Transverse colon (tissue), 4 donors: ENCODE measurements around the gene CDIPT. TPM values are rescaled to one million over a fixed set of nuclear protein-coding genes. Genes with fewer than 3 reads are reported as not detected.

Experiments used
- DNase-seq: peaks from one replicate; pipeline ENCODE4 v3.0.0-alpha.2; 2019
- H3K27ac ChIP-seq, 4 donors: fragments of 200-600 bp; sonication (generic); 2 replicates each; pipeline ENCODE4 v1.5.1; 2016 to 2018; ENCODE audit warnings: inconsistent platforms in 4 of 4
- H3K27me3 ChIP-seq: fragments of 200-600 bp; sonication (generic); 2 replicates; pipeline ENCODE4 v1.5.1; 2017; ENCODE audit warnings: inconsistent platforms
- H3K36me3 ChIP-seq, 4 donors: fragments of 200-600 bp; sonication (generic); 2 replicates each; pipeline ENCODE4 v1.5.1; 2017 to 2019; ENCODE audit warnings: inconsistent platforms in 4 of 4
- H3K4me1 ChIP-seq, 4 donors: fragments of 200-600 bp; sonication (generic); 2 replicates each; pipeline ENCODE4 v1.5.1; 2017 to 2020; ENCODE audit warnings: inconsistent platforms in 4 of 4
- H3K4me3 ChIP-seq, 4 donors: fragments of 200-600 bp; sonication (generic); 1 replicate in 1 of 4; 2 replicates in 3 of 4; pipeline versions ENCODE4 v1.5.1 to v1.6.1; 2017 to 2019; ENCODE audit warnings: inconsistent platforms in 4 of 4
- H3K9me3 ChIP-seq, 2 donors: fragments of 200-600 bp; sonication (generic); 2 replicates each; pipeline ENCODE4 v1.5.1; 2017 to 2019; ENCODE audit warnings: inconsistent platforms in 2 of 2
- EP300 ChIP-seq: sonication (generic); formaldehyde crosslinking; IDR thresholded peaks from one replicate; pipeline ENCODE4 v1.6.1; 2017; ENCODE audit warnings: antibody characterized with exemption, low read depth
- POLR2A ChIP-seq: fragments of 450-650 bp; IDR thresholded peaks from one replicate; pipeline ENCODE4 v1.6.1; 2016; ENCODE audit warnings: antibody characterized with exemption, mild to moderate bottlenecking, moderate library complexity
- POLR2AphosphoS5 ChIP-seq, 3 donors: sonication (generic); formaldehyde crosslinking; IDR thresholded peaks; one replicate each; pipeline ENCODE4 v1.6.1; 2016; ENCODE audit warnings: antibody characterized with exemption in 3 of 3
- WGBS, 2 donors: methylation state at CpG; one replicate each; pipeline ENCODE4 v1.1.5; 2018; ENCODE audit warnings: low coverage in 1 of 2; 5-methylcytosine and 5-hydroxymethylcytosine counted together
- in situ Hi-C, 4 donors: fragments of 200-750 bp; cut with MboI; loops; one replicate each; pipeline versions ENCODE4 v1.15.0 to v1.15.1; 2017; ENCODE audit warnings: low sequenced_read_pairs in 3 of 4, low pct_ligation_motif_present in 1 of 4, low pct_unique_long_range_greater_than_20kb in 1 of 4
- intact Hi-C: fragments of 100-400 bp; cut with DNase I; formaldehyde crosslinking; loops from one replicate; pipeline ENCODE4 v1.15.1; 2023; ENCODE audit warnings: low total_unique reads
- total RNA-seq, 4 donors: library from RNA; depleted of rRNA; stranded (reverse); fragments of >200 nt; gene quantifications; one replicate each; pipeline ENCODE4 v1.1.0, GENCODE V29; 2016
- TF ChIP-seq, protein P1 (sequence below), 5 experiments: fragments of 200-600 bp in 3 of 5; fragments of 450-650 bp in 2 of 5; sonication (generic) in 3 of 5; IDR thresholded peaks; 1 replicate in 2 of 5; 2 replicates in 3 of 5; pipeline ENCODE4 v1.5.1; 2016 to 2017; ENCODE audit warnings: antibody characterized with exemption in 5 of 5, inconsistent platforms in 3 of 5, mild to moderate bottlenecking in 2 of 5, moderate library complexity in 1 of 5

Gene CDIPT
- total RNA-seq, 4 donors from 2014 or later: 58.5 to 139 (median 94.5) TPM

GRCh38 chr16:29841631-29842030 lies 21.4 kb downstream of the CDIPT start:
- 80 to 94% methylated on average over 2 to 20 of the region's 23 CpGs for WGBS, 2 donors
- intact Hi-C loops (no loop called here), in situ Hi-C loops (loop anchor here in 1 of 4 donors (10.0 kb wide), 1 partner anchor 147 kb away; no protein-coding TSS in a partner anchor)

DNA sequence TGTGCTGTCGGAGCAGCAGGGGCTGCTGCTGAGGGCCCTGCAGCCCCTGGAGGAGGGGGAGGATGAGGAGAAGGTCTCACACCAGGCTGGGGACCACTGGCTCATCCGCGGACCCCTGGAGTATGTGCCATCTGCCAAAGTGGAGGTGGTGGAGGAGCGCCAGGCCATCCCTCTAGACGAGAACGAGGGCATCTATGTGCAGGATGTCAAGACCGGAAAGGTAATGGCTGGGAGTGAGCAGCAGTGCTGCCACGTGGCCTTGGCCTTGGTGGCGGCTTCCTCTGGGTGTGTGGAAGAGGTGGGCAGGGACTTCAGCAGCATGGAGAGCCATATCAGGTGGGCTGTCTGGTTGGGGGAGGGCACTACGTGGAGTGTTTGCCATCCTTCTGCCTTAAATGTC lies 22.8 kb downstream of the CDIPT start:
- peaks cover 0 to 83% (median 36%) of the 10 kb centered on the region in 4 donors for H3K36me3 ChIP-seq
- intact Hi-C loops: no loop called here

More at GRCh38 chr16:29841631-29842030, 21.4 kb downstream of the CDIPT start:
- Histone ChIP-seq H3K4me1 (no peaks in the 10 kb centered on the region), H3K9me3 (no peaks in the 10 kb centered on the region), H3K4me3 (no peak overlapping the region), H3K27ac (no peak overlapping the region), H3K36me3 (peaks cover 0 to 85% (median 37%) of the 10 kb centered on the region in 4 donors), H3K27me3 (no peaks in the 10 kb centered on the region)
- no peak for DNase-seq
- TF ChIP-seq, protein P1, sequence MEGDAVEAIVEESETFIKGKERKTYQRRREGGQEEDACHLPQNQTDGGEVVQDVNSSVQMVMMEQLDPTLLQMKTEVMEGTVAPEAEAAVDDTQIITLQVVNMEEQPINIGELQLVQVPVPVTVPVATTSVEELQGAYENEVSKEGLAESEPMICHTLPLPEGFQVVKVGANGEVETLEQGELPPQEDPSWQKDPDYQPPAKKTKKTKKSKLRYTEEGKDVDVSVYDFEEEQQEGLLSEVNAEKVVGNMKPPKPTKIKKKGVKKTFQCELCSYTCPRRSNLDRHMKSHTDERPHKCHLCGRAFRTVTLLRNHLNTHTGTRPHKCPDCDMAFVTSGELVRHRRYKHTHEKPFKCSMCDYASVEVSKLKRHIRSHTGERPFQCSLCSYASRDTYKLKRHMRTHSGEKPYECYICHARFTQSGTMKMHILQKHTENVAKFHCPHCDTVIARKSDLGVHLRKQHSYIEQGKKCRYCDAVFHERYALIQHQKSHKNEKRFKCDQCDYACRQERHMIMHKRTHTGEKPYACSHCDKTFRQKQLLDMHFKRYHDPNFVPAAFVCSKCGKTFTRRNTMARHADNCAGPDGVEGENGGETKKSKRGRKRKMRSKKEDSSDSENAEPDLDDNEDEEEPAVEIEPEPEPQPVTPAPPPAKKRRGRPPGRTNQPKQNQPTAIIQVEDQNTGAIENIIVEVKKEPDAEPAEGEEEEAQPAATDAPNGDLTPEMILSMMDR (IDR thresholded peaks at IDR 0.05): no peak
- TF ChIP-seq POLR2AphosphoS5 (IDR thresholded peaks at IDR 0.05) (no peak), POLR2A (no peak), EP300 (no peak)

GRCh38 chr16:29839822-29840221 lies 23.2 kb downstream of the CDIPT start:
- Histone ChIP-seq H3K4me1 (no peaks in the 10 kb centered on the region), H3K36me3 (peaks cover 0 to 83% (median 36%) of the 10 kb centered on the region in 4 donors), H3K9me3 (no peaks in the 10 kb centered on the region), H3K4me3 (no peak overlapping the region), H3K27ac (no peak overlapping the region), H3K27me3 (no peaks in the 10 kb centered on the region)
- intact Hi-C loops (no loop called here), in situ Hi-C loops (loop anchor here in 1 of 4 donors (10.0 kb wide), 1 partner anchor 145 kb away; no protein-coding TSS in a partner anchor)
- 84 to 93% methylated on average over 3 to 6 of the region's 6 CpGs for WGBS, 2 donors
- no peak for DNase-seq
- no peak for TF ChIP-seq POLR2AphosphoS5 (IDR thresholded peaks at IDR 0.05)

More for the DNA sequence above, 22.8 kb downstream of the CDIPT start:
- Histone ChIP-seq H3K27me3 (no peaks in the 10 kb centered on the region), H3K4me3 (no peak overlapping the region), H3K27ac (no peak overlapping the region), H3K9me3 (no peaks in the 10 kb centered on the region), H3K4me1 (no peaks in the 10 kb centered on the region)
- WGBS, 2 donors: 87% methylated on average over 10 of the region's 10 CpGs; no CpG with 5 or more reads in 1 of the 2 donors
- DNase-seq: no peak
- TF ChIP-seq POLR2AphosphoS5 (IDR thresholded peaks at IDR 0.05) (no peak), POLR2A (no peak), EP300 (no peak)
- TF ChIP-seq, protein P1 (IDR thresholded peaks at IDR 0.05): no peak
- in situ Hi-C loops: loop anchor here in 1 of 4 donors (10.0 kb wide), 1 partner anchor 145 kb away; no protein-coding TSS in a partner anchor

DNA sequence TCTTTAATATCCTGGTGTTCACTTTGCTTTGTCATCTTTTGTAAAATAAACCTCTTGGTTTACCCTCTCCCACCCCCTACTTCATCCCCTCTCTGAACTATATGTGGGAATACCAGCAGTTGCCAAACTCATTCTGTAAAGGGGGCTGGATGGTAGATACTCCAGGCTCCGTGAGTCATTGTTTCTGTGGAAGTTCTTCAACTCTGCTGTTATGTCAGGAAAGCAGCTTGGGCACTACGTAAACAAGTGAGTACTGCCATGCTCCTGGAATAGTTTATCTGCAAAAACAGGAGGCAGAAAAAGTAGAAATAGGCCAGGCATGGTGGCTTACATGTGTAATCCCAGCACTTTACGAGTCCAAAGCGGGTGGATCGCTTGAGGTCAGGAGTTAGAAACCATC lies 25.2 kb downstream of the CDIPT start:
- 94 to 95% methylated on average over 5 of the region's 5 CpGs for WGBS, 2 donors
- intact Hi-C loops (no loop called here), in situ Hi-C loops (no loop called here)
- H3K4me1 ChIP-seq: no peaks in the 10 kb centered on the region
- no peak overlapping the region for H3K27ac ChIP-seq
- no peak for DNase-seq
- no peaks in the 10 kb centered on the region for H3K27me3 ChIP-seq
- peaks cover 0 to 92% (median 41%) of the 10 kb centered on the region in 4 donors for H3K36me3 ChIP-seq
- H3K4me3 ChIP-seq: no peak overlapping the region
- TF ChIP-seq EP300 (no peak), POLR2AphosphoS5 (IDR thresholded peaks at IDR 0.05) (no peak)
- no peaks in the 10 kb centered on the region for H3K9me3 ChIP-seq

GRCh38 chr16:29836623-29837022 lies 26.4 kb downstream of the CDIPT start:
- Histone ChIP-seq H3K4me1 (no peaks in the 10 kb centered on the region), H3K4me3 (no peak overlapping the region), H3K27me3 (no peaks in the 10 kb centered on the region), H3K9me3 (no peaks in the 10 kb centered on the region), H3K27ac (no peak overlapping the region), H3K36me3 (peaks cover 0 to 88% (median 42%) of the 10 kb centered on the region in 4 donors)
- DNase-seq: no peak
- in situ Hi-C loops (no loop called here), intact Hi-C loops (no loop called here)
- 91% methylated on average over 15 of the region's 15 CpGs; no CpG with 5 or more reads in 1 of the 2 donors for WGBS, 2 donors
- TF ChIP-seq, protein P1 (IDR thresholded peaks at IDR 0.05): no peak
- TF ChIP-seq POLR2A (no peak), POLR2AphosphoS5 (IDR thresholded peaks at IDR 0.05) (no peak), EP300 (no peak)
